Fibroblast of lung (primary cell): ENCODE measurements around the gene MDFIC2. TPM values are rescaled to one million over a fixed set of nuclear protein-coding genes. Genes with fewer than 3 reads are reported as not detected.

Experiments
- DNase-seq, 2 donors: peaks; one replicate each; pipeline versions ENCODE4 v3.0.0 to v3.0.0-alpha.2; 2010; ENCODE audit warnings: low read depth in 2 of 2
- H2AFZ ChIP-seq: 2 replicates; pipeline ENCODE4 v1.5.1; 2012; ENCODE audit warnings: low read length, control low read depth, inconsistent platforms
- H3K27ac ChIP-seq: 2 replicates; pipeline ENCODE4 v1.5.1; 2011; ENCODE audit warnings: low read length, control low read depth; ENCODE audit not compliant: insufficient read depth
- H3K27me3 ChIP-seq: 2 replicates; pipeline ENCODE4 v1.5.1; 2011; ENCODE audit warnings: mild to moderate bottlenecking, low read length; ENCODE audit not compliant: control insufficient read depth, insufficient read depth
- H3K36me3 ChIP-seq: 2 replicates; pipeline ENCODE4 v1.5.1; 2011; ENCODE audit warnings: low read length; ENCODE audit not compliant: control insufficient read depth, insufficient read depth
- H3K4me1 ChIP-seq: 2 replicates; pipeline ENCODE4 v1.5.1; 2011; ENCODE audit warnings: low read length; ENCODE audit not compliant: control insufficient read depth, insufficient read depth; ENCODE audit errors: extremely low read depth
- H3K4me2 ChIP-seq: 2 replicates; pipeline ENCODE4 v1.5.1; 2011; ENCODE audit warnings: low read length, control low read depth; ENCODE audit not compliant: insufficient read depth; ENCODE audit errors: extremely low read depth
- H3K4me3 ChIP-seq, 4 experiments: fragments of 200-600 bp in 1 of 4; sonication (generic) in 1 of 4; replicated peaks in 1 of 4; 2 replicates each; pipeline ENCODE4 v1.5.1; 2011 to 2016; ENCODE audit warnings: low read length in 4 of 4, low read depth in 3 of 4, mild to moderate bottlenecking in 3 of 4, control low read depth in 2 of 4, inconsistent platforms in 1 of 4, mixed read lengths in 1 of 4; ENCODE audit not compliant: insufficient read depth in 1 of 4; ENCODE audit errors: control extremely low read depth in 1 of 4
- H3K79me2 ChIP-seq: 2 replicates; pipeline ENCODE4 v1.5.1; 2012; ENCODE audit warnings: mild to moderate bottlenecking, low read length, inconsistent platforms; ENCODE audit not compliant: control insufficient read depth, insufficient read depth
- H3K9ac ChIP-seq: 2 replicates; pipeline ENCODE4 v1.5.1; 2011; ENCODE audit warnings: mild to moderate bottlenecking, low read length, control low read depth; ENCODE audit not compliant: insufficient read depth
- H3K9me3 ChIP-seq: 2 replicates; pipeline ENCODE4 v1.5.1; 2012; ENCODE audit warnings: low read depth, low read length; ENCODE audit not compliant: control insufficient read depth, insufficient read depth
- H4K20me1 ChIP-seq: 2 replicates; pipeline ENCODE4 v1.5.1; 2011; ENCODE audit warnings: low read length; ENCODE audit not compliant: control insufficient read depth, insufficient read depth; ENCODE audit errors: extremely low read depth
- CTCF ChIP-seq, 2 donors: IDR thresholded peaks in 1 of 2; conservative IDR thresholded peaks in 1 of 2; 1 replicate in 1 of 2; 2 replicates in 1 of 2; pipeline ENCODE4 v1.5.1; 2011 to 2012; ENCODE audit warnings: low read length in 2 of 2, control low read depth in 1 of 2, inconsistent platforms in 1 of 2, low read depth in 1 of 2, mild to moderate bottlenecking in 1 of 2
- EZH2 ChIP-seq: IDR thresholded peaks from 2 replicates; pipeline ENCODE4 v1.5.1; 2012; ENCODE audit warnings: low read length, control low read depth, mild to moderate bottlenecking; ENCODE audit errors: missing control alignments
- polyA minus RNA-seq: library from RNA; depleted of rRNA, polyadenylated mRNA; stranded (reverse); fragments of >200 nt; gene quantifications from 2 replicates; pipeline ENCODE4 v1.2.3, GENCODE V29; 2011; ENCODE audit warnings: low replicate concordance
- polyA plus RNA-seq, 2 donors: library from polyadenylated mRNA; depleted of rRNA in 1 of 2; stranded (reverse) in 1 of 2; unstranded in 1 of 2; fragments of >200 nt; gene quantifications; 2 replicates each; pipeline ENCODE4 v1.2.1, GENCODE V29; 2011 to 2012; ENCODE audit warnings: missing spikeins in 1 of 2
- total RNA-seq: library from RNA; depleted of rRNA; stranded (reverse); fragments of >200 nt; gene quantifications from 2 replicates; pipeline ENCODE4 v1.2.1, GENCODE V29; 2014

The MDFIC2 gene
- total RNA-seq (not detected in 2 replicates), polyA plus RNA-seq (not detected in 2 replicates), polyA minus RNA-seq (not detected in 2 replicates)
- polyA plus RNA-seq (2012), result not detected in 2 replicates

GRCh38 chr3:70312336-70312735, at the start of gene MDFIC2:
TSS of gene MDFIC2 (minus strand) at chr3:70312638. CDS start at chr3:70311973, 665 bp downstream.
- Histone ChIP-seq H3K4me1 (no peaks in the 10 kb centered on the region), H4K20me1 (no peaks in the 10 kb centered on the region), H3K36me3 (no peaks in the 10 kb centered on the region), H3K27ac (no peak within 1 kb of the TSS), H3K4me3 (no peak within 1 kb of the TSS), H3K79me2 (no peaks in the 10 kb centered on the region), H3K27me3 (no peaks in the 10 kb centered on the region), H3K9me3 (no peaks in the 10 kb centered on the region), H3K9ac (no peak within 1 kb of the TSS), H3K4me2 (no peak within 1 kb of the TSS), H2AFZ (no peak within 1 kb of the TSS)
- TF ChIP-seq EZH2 (no peak), CTCF (conservative IDR thresholded peaks at IDR 0.05 in 1 of 2, IDR thresholded peaks at IDR 0.05 in 1 of 2; ENCODE audit: low read depth in 1 of 2, low read length in 2 of 2) (no peak)
- no peak for DNase-seq

GRCh38 chr3:70360979-70361760, 48.7 kb upstream of the MDFIC2 start:
- no peak overlapping the region for H3K4me2 ChIP-seq
- TF ChIP-seq CTCF (conservative IDR thresholded peaks at IDR 0.05 in 1 of 2, IDR thresholded peaks at IDR 0.05 in 1 of 2; ENCODE audit: low read depth in 1 of 2, low read length in 2 of 2), result no peak
- TF ChIP-seq EZH2, result no peak
- no peaks in the 10 kb centered on the region for H3K4me1 ChIP-seq
- peak; percentile 23 to 48 for DNase-seq
- H3K36me3 ChIP-seq, result no peaks in the 10 kb centered on the region
- H3K9ac ChIP-seq, result no peak overlapping the region
- H2AFZ ChIP-seq, result no peak overlapping the region
- H3K27me3 ChIP-seq, result no peaks in the 10 kb centered on the region
- no peak overlapping the region for H3K4me3 ChIP-seq
- H3K79me2 ChIP-seq, result no peaks in the 10 kb centered on the region
- no peak overlapping the region for H3K27ac ChIP-seq
- no peaks in the 10 kb centered on the region for H4K20me1 ChIP-seq
- no peaks in the 10 kb centered on the region for H3K9me3 ChIP-seq

GRCh38 chr3:70359711-70360110, 47.3 kb upstream of the MDFIC2 start:
- H3K4me2 ChIP-seq, result no peak overlapping the region
- no peak overlapping the region for H3K27ac ChIP-seq
- no peak for DNase-seq
- no peaks in the 10 kb centered on the region for H3K27me3 ChIP-seq
- H3K79me2 ChIP-seq, result no peaks in the 10 kb centered on the region
- TF ChIP-seq EZH2 (no peak), CTCF (conservative IDR thresholded peaks at IDR 0.05 in 1 of 2, IDR thresholded peaks at IDR 0.05 in 1 of 2; ENCODE audit: low read depth in 1 of 2, low read length in 2 of 2) (no peak)
- no peak overlapping the region for H3K4me3 ChIP-seq
- no peaks in the 10 kb centered on the region for H3K36me3 ChIP-seq
- H4K20me1 ChIP-seq, result no peaks in the 10 kb centered on the region
- no peak overlapping the region for H2AFZ ChIP-seq
- no peaks in the 10 kb centered on the region for H3K4me1 ChIP-seq
- H3K9ac ChIP-seq, result no peak overlapping the region
- H3K9me3 ChIP-seq, result no peaks in the 10 kb centered on the region
